HG02798 (cell line): ENCODE results near the gene TDRD7.
A peak's percentile ranks its signal among the peaks of the same experiment; 100 is the strongest.

ENCODE experiments used
- ATAC-seq: cut with Tn5 transposase; IDR thresholded peaks from one replicate; pipeline ENCODE4 v1.9.1; 2021; ENCODE audit warnings: mild to moderate bottlenecking; ENCODE audit not compliant: unreplicated experiment, poor library complexity

The TDRD7 gene

DNA sequence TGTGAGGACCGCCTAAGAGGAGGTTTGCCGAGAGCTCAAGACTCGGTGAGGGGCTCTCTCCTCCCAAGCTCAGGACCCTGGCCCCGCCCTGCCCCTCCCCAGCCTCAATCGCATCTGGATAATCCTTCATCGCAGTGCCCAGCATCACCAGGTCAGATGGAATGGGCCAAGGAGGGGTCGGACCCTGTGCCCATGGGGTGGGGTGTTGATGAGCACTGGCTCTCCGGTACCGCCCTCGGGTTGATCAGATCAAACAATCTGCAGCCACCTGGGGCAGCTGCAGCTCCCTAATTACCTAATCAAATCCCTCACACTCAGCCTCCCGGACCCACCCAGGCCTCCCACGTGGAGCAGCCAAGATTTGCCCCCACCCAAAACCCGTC, 24.4 kb upstream of the TDRD7 start:
- ATAC-seq = no peak

DNA sequence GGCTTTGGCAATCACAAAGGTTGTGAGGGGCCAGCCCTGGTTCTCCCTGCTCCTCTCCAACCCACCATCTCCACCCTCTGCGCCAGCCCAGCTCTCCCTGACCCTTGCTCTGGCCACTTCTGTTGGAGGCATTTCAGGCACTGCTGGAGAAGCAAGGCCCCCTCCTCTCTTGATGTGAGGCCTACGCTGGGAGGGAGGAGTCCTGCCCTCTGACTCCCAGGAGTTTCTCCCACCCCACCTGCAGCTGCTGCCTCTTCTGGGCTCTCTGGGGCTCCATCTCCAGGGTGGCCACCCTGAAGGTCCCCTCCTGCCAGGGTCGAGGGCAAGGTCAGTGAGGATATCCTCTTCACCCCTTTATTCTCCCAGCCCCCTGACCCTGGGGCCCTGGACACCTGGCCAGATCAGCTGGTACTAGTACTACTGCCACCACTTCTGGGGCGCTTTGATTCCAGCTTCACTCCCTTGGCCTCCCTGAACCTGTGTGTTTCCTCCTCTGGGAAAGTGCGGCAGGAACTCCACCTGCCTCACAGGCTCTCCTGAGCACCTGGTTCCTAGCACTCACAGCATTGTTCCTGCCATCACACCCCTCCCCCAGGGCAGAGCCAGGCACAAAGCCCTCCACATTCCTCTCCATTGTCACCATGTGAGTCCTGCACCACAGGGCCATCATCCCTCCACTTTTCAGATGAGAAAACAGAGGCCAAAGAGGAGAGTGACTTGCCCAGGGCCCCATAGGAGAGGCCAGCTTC, 23.8 kb upstream of the TDRD7 start:
- ATAC-seq = no peak

DNA sequence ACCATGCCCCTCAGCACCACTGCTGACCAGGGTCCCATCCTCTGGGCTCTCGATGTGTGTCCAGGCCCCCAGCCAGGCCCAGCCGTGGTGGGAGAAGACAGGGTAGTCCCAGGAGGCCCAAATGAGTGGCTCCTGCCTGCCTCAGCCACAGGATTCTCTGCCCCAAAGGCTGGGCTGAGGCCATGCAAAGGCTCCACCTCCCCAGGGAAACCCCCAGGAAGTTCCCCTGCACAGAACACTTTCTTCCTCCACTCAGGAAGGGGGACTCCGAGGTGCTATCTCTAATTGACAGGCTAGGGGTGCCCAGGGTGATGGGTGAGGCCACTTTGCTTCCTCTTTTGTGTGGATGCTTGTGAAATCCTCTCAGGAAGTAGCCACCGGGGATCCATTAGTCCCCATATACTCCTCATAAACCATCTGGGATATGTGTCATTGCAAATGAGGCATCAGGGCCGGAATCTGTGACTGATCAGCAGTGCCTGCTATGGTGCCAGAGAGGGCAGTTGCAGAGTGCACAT, 23.1 kb upstream of the TDRD7 start:
- peak; percentile 82 for ATAC-seq

DNA sequence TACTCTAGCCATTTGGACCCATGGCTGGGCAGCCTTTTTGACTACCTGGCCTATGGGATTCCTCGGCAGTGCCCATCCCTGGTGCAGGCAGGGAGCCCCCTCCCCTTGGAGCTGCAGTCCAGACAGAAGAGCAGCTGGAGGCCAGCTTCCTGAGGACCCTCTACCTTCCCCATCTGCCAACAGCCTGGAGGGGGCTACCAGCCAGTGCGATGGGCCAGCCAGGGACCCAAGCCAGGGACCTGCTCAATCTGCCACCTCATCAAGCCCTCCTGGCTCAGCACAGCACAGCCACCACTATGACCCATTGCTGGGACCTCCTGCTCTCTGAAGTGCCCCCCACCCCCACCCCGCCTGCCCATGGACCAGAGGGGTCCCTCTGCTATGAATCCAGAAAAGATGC, 22.6 kb upstream of the TDRD7 start:
- no peak for ATAC-seq

DNA sequence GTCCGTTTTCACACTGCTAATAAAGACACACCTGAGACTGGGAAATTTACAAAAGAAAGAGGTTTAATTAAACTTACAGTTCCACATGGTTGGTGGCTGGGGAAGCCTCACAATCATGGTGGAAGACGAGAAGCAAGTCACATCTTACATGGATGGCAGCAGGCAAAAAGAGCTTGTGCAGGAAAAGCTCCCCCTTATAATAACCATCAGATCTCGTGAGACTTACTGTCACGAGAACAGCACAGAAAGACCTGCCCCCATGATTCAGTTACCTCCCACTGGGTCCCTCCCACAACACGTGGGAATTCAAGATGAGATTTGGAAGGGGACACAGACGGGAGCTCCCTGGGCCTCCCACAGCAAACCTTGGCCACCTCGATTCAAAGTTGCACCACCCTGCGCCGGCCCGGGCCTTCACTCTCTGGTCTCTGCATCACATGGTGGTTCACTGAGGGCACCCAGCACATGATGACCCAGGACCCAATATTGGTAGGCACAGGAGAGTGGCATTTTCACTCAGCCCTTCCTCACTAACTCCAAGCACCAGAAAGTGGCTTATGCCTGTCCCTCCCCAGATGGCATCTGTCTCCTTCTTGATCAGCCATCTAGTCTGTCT, 21.0 kb upstream of the TDRD7 start:
- no peak for ATAC-seq

DNA sequence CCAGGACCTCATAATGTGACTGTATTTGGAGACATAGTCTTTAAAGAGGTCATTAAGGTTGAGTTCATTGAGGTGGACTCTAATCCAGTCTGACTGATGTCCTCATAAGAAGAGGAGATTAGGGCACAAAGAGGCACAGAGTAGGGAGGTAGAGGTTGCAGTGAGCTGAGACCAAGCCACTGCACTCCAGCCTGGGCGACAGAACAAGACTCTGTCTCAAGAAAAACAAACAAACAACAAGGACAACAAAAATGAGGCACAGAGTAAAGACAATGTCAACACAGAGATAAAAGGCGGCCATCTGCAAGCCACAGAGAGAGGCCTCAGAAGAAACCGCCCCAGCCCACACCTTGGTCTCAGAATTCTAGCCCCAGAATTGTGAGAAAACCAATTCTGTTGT, 17.0 kb upstream of the TDRD7 start:
- no peak for ATAC-seq

DNA sequence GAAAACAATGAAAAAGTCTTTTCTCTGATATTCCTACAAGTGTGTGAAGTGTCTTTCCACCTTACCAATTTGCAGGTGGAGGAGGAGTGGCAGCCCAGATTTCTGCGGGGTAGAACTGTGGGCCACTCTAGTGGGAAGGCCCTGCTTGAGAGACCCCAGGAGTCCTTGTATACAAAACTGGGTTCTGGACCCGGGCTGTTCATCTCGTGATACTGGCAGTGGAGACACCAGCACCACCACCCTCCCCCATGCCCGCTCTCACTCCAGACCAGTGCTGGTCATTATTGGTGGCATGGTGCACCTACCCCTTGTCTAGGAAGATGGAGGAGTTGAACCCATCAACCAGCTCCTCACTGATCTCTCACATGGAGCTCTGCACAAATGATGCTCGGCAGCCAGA, 16.2 kb upstream of the TDRD7 start:
- no peak for ATAC-seq

DNA sequence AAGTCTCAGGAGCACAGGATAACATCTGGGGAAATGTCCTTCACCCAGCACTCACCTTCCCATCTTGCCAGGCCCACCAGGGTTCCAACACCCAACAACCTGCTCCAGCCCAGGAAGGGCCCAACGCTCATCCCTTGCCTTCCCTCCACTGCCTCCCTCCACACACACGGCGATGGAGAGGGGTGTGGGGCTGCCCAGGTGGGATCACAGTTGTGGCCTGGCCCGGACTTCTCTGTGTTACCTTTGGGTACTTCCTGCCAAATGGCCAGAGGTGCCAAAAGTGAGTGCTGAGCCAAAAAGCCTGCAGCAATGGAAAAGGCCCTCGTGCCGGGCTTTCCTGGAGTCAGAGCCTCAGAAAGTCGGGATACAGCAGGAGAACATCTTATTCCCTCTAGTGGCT, 15.6 kb upstream of the TDRD7 start:
- ATAC-seq = no peak

DNA sequence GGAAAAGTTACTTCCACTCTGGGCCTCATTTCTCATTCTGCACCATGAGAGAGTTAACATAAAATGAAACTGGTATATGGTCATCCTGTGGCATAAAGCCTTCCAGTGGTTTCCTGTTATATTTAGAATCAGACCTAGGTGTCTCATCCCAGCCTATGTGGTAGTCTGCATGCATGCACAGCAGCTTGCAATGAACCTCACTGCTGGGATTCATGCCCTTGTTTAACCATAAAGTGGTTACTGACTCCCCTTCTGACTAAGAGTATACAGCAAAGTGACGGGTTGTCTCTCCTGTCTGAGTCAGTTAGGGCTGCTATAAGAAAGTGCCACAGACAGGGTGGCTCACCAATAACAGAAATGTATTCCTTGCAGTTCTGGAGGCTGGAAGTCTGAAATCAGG, 14.7 kb upstream of the TDRD7 start:
- ATAC-seq = no peak

DNA sequence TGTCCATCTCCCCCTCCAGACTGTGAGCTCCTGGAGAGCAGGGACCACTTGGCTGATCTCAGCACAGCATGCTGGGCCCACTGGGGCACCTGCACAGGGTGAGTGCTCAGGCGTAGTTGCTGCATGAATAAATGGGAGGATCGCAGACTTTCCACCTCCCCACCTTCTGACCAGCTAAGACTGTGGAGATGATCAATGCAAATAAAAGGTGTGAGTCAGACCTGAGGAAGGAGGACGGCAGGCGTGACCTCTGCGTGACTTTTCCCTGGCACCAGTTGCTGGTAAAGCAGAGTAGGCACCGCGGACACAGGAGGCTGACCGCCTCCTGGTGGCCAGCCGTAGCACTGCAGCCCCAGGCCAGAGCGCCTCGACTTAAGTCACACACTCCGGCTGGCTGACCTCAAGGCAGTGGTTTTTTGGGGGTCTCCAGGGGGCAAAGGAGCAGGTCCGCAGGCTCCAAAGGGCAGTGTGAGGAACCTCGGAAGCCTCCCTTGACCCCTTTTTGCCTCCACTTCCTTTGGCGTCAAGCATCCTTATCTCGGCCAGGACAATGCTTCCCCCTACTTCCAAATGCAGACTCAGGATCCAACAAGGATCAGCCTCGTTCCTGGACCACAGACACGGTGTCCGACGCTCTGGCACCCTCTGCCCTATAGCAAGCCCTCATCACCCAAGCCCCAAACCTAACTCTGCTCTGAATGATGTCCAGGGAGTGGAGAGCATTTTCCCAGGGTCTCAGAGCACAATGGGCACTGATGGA, 12.7 kb upstream of the TDRD7 start:
- ATAC-seq = peak; percentile 79

DNA sequence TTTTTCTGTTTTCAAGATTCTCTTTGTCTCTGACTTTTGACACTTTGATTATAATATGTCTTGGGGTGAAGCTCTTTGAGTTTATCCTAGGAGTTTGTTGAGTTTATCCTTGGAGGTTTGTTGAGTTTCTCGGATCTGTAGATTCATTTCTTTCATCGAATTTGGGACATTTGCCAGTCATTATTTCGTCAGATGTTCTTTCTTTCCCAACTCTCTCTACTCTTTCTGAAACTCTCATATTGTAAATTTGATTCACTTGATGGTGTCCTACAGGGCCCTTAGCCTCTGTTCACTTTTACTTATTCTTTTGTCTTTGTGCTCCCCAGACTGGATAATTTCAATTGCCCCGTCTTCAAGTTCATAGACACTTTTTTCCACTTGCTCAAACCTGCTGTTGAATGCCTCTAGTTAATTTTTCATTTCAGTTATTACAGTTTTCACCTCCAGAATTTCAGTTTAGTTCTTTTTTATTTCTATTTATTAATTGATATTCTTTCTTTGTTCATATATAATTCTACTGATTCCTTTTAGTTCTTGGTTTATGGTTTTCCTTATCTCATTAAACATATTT, 8.1 kb upstream of the TDRD7 start:
- ATAC-seq = no peak

DNA sequence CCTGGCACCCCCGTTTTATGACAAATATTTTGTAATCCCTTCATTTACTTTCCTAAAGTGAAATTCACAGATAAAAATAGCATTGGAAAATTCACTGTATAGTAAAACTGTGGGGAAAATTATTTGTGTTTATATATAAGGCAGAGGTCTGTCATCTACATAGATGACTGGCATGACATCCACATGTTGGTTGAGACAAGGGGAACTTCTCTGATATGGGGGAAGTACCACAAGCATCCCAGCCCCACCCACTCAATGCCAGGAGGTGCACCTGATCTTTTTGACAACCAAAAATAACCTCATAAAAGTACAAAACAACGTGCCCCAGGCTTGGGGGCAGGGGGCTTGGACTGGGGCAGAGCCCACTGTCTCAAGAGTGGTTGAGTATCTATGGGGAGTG, 6.3 kb upstream of the TDRD7 start:
- no peak for ATAC-seq

DNA sequence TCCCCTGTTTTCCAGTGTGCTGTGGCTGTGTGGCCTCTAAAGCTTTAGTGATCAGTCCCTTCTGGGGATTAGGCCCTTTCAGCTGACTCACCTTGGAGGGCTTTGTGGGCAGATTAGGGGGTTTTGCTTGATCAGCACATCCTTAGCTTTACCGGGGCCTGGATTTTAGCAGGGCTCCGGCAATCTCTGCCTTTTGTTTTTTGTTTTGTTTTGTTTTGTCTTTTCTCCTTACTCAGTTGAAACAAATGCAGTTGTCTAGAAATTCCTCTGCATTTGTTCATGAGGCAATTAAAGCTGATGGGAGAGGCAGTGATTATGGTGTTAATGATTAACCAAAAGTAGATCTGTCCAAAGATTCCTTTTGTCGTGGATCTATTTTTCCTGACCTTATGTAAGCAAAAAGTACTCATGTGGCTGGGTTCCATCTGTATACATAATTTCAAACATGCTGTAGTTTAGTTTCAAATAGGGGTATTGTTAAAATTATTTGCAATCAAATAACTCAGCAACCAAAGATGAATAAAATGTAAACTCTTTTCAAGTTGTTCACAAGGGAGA, 5.2 kb upstream of the TDRD7 start:
- ATAC-seq = no peak

DNA sequence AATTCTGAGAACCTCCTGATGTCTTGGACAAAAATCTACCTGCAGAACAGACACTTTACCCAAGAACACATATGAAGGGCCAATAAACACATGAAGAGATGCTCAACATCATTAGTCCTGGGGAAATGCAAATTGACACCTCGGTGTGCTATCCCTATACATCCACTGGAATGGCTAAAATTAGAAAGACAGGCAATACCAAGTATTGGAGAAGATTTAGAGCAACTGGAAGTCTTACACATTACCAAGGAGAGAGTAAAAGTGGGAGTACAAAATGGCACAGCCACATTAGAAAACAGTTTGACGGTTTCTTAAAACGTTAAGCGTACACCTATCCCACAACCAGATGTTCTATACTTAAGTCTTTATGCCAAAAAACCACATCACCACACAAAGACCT, 3.3 kb upstream of the TDRD7 start:
- ATAC-seq = no peak

DNA sequence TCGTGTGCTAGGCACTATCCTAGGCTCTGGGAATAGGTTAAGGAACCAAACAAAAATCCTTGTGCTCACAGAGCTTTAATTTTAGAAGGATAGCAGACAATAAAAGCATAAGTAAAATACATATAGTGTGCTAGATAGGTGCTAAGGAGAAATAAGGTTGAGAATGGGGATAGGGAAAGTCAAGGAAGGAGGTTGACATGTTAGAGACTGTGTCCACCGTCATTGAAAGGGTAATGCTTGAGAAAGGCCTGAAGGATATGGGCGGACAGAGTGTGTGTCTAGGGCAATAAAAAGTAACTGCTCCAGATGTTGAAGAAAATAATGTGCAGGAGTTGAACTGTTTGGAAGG, 482 bp upstream of the TDRD7 start:
- ATAC-seq = no peak

DNA sequence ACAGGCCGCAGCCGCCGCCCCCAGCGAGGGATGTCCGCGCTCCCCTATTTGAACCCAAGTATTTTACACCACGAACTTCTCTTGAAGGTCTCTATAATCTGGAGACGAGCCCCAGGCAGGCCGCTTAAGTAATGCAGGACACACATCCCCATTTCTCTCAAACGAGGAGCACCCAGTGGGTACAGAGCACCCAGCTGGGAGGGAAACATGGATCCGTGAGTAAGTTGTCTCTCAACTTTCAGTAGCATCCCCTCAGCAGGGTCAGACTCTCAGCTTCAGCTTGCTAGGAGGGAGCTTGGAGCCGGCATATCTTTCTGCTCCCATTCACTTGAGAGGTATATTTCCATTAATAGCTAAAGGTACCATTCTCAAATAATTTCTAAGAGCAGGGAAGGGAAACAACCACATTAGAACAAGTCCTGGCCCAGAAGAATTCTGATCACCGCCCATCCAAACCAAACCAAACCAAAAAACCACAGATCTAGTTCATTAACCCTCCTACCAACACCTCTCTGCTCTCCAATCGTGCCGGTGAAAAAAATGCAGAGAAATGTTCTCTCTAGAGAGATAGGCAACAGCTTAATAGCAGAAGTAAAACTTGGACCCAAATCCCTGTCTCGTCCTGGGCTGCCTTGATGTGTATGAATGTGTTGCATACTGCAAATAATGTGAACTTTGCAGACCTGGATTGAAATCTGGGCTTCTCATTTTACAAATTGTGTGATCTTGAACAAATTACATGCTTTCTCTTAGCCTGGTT, 910 bp downstream of the TDRD7 start:
- no peak for ATAC-seq

DNA sequence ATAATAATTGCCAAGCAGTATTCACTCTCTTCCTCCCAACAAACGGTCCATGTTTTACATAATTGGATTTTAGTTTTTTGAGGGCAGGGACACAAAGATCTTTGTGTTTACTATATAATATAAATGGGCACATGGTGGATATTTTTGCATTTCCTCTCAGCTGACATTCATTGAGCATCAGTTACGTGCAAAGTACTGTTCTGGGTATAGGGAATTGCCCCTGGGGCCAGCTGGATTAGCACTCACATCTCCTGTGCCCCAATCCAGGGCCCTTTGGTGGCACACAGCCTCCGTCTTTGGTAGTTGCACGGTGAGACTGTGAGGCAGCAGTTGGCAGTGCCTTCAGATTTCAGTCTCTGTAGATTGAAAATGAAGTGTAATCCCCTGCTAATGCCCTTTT, 1.6 kb downstream of the TDRD7 start:
- ATAC-seq = no peak

DNA sequence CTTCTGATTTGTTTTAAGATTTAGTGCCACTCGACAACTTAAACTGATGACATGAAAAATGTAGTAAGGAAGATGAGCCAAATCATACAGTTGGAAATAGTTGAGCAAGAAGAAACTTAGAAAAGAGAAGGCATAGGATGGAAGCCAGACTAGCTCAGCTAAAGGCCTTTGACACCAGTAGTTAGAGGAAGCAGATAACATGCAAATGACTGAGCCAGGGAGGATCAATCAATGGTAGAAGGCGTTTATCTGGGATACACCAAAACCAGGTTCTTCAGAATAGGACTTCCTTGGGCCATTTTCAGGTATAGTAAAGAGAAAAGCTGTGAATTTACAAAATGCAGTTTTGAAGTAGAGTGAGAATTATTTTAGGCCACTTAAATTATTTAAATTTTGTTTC, 3.2 kb downstream of the TDRD7 start:
- no peak for ATAC-seq

DNA sequence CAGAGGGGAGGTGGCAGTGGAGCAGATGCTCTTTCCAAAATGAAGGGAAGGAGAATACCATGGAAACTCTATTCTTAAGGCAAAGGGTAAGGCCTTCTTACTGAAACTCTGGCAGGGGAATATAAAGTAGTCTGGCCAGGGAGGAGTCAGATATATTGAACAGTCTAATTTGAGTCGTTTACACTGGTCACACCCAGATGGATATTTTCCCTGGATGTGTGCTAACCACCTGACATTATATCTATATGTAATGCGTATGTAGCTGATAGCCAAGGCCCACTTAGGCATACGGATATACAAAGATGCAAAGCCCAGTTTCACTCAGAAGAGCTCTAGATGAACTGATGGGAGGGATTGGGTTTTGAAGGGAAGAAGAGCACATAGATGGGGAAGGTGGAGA, 7.0 kb downstream of the TDRD7 start:
- no peak for ATAC-seq

DNA sequence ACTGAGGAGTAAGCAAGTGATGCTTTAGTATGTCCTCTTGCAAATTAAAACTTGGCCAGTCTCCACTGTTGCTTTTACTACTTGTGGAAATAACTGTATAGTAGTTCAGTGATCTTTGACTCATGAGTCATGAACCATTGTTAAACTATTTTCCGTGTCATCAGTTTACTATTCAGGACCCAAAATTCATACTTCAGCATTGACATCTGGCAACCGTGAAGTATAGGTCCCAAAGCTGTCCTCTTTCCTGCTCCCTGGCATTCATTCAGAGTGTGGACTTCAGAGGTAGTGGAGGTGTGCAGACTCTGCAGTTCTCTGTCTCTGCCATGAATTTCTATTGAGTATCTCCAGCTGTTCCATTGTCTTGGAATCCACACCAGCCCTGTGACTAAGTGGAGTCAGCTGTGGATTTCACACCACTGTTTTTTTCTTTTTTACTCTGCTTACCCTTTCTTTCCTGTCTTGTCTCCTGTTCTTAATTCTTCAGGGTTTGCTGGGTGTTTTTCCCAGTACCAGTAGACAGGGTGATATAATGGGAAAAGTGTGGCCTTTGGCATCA, 7.5 kb downstream of the TDRD7 start:
- ATAC-seq = no peak
